OCI-LY7 (cell line): ENCODE measurements around the gene APOB.

Experiments
- EZH2phosphoT487 ChIP-seq: fragments of 200-600 bp; sonication (generic); IDR thresholded peaks from 2 replicates; pipeline ENCODE4 v1.6.1; 2018; ENCODE audit warnings: low read depth, borderline replicate concordance, mild to moderate bottlenecking, mixed run types, antibody characterized with exemption, low read length, moderate library complexity, mixed read lengths
- TF ChIP-seq, protein P1 (sequence below): fragments of 200-600 bp; sonication (generic); conservative IDR thresholded peaks from 2 replicates; pipeline ENCODE4 v1.5.1; 2014; ENCODE audit warnings: mild to moderate bottlenecking, antibody characterized with exemption, low read length, moderate library complexity, mixed read lengths

DNA sequence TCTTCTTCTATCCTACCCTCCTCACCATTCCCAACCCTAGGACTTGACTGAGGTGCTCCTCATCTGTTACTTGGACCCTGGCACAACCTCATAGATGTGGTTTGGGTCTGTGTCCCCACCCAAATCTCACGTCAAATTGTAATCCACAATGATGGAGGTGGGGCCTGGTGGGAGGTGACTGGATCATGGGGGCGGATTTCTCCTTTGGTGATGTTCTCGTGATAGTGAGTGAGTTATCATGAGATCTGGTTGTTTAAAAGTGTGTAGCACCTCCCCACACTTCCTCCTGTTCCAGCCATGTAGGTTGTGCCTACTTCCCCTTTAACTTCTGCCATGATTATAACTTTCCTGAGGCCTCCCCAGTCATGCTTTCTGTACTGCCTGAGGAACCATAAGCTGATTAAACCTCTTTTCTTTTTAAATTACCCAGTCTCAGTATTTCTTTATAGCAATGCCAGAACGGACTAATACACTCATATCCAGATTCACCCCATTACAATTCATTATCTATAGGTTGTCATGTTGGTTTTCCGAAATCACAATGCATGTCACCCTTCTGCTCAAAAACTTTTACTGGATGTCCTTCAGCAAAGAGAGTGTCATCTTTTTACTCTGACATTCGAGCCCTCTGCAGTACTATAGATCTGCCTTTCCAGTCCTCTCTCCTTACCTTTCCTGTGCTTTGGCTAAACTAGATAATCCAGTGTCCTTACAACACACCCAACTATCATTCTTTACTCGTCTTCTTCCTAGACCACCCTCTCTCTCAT is 45.7 kb downstream of the APOB start:
- TF ChIP-seq, protein P1, sequence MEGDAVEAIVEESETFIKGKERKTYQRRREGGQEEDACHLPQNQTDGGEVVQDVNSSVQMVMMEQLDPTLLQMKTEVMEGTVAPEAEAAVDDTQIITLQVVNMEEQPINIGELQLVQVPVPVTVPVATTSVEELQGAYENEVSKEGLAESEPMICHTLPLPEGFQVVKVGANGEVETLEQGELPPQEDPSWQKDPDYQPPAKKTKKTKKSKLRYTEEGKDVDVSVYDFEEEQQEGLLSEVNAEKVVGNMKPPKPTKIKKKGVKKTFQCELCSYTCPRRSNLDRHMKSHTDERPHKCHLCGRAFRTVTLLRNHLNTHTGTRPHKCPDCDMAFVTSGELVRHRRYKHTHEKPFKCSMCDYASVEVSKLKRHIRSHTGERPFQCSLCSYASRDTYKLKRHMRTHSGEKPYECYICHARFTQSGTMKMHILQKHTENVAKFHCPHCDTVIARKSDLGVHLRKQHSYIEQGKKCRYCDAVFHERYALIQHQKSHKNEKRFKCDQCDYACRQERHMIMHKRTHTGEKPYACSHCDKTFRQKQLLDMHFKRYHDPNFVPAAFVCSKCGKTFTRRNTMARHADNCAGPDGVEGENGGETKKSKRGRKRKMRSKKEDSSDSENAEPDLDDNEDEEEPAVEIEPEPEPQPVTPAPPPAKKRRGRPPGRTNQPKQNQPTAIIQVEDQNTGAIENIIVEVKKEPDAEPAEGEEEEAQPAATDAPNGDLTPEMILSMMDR: no peak
- no peak for TF ChIP-seq EZH2phosphoT487
